Amniotic stem cell (primary cell): ENCODE measurements around the gene TMEM11.
"Not testable (repeated sequence)": the region's sequence is repeated elsewhere in the genome, so short reads cannot be mapped to it uniquely, and the experiment has no call there.

ENCODE experiments used
- DNase-seq: peaks from one replicate; lab custom pipeline; 2025; lab: John Stamatoyannopoulos, UW

Gene TMEM11

GRCh38 chr17:21242026-21242697 lies 28.2 kb upstream of the TMEM11 start:
- DNase-seq, result no peak

DNA sequence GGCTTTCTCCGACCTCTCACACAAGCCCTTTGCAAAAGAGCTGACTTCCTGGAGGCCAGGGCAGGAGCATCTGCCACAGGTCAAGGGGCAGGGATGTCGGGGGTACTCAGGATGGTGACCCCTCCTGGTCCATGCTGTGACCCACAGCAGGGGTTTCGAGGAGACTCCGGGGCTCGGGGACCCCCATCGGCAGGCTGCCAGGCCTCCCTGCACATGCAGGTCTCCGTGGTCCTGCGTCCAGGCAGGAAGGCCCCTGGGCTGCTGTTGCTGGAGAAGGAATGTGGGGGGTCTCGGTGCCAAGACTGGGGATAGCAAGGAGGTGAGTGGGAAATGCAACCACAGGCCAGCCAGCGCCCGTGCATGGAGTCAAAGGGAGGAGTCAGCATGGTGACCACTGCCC lies 27.6 kb upstream of the TMEM11 start:
- DNase-seq, result no peak

- DNase-seq, result no peak
These were observed 26.6 kb upstream of the TMEM11 start for GRCh38 chr17:21240369-21241055.

DNA sequence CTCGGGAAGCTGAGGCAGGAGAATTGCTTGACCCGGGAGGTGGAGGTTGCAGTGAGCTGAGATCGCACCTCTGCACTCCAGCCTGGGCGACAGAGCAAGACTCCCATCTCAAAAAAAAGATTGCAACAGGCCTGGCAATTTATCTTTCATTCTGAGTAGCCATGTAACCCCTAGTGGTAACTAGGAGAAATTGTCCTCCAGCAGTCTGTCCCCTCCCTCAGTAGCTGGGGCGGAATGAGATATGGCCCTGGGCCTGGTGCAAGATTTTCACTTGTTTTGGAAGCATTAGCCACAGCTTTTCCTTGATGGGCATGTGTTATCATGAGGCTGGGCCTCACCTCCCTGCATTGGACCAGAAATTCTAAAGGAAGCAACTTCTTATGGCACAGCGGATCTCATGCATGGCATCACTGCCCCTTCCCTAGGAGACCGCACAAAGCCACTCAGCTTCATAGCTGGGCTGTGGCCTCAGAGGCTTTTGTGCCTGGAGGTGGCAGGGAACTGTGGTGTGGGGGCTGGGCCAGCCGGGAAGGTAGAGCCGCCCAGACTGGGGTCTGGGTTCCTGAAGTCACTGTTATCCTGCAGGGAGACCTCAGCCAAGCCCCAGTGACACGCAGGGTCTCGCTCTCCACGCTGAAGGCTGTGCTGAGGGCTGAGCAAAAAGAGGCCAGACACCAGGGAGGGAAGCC lies 25.9 kb upstream of the TMEM11 start:
- DNase-seq, result no peak

DNA sequence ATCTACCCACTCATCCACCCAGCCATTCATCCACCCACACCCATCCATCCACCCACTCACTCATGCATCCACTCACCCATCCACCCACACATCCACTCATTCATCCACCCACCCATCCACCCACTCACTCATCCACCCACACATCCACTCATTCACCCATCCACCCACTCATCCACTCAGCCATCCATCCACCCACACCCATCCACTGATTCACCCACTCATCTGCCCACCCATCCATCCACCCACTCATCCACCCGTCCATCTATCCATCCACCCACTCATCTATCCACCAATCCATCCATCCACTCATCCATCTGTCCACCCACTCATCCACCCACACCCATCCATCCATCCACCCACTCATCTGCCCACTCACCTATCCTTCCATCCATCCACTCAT lies 22.0 kb upstream of the TMEM11 start:
- no peak for DNase-seq

- DNase-seq, result no peak
These were observed 19.8 kb upstream of the TMEM11 start for GRCh38 chr17:21233581-21234347.

DNA sequence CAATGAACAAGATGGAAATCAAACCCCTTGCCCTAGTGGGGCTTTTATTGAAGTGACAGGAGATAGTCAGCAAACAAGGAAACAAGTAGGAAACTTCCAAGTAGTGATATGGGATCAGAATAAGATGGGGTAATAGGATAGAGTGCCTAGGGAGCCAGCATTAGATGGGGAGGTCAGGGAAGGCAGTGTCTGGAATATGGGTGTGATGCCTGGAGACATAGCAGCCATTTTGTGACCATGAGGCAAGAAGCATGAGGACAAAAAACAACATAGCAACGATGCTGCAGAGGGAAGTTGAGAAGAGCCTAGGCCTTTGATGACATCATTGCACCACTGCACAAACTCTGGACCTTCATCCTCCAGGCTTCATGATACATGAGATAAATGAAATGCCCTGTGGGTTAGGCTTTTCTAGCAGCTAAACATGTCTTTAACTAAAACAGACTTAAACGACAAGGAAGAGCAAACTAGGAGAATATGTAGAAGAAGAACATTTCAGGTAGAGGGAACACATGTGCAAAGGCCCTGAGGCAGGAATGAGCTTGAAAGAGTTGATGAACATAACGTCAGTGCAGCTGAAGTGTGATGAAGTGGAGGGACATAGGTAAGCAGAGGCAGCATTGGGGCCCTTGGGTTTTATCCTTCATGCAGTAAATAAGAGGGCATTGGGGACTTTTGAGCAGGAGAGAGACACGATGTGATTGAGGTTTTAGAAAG lies 18.2 kb upstream of the TMEM11 start:
- no peak for DNase-seq

- no peak for DNase-seq
These were observed 17.6 kb upstream of the TMEM11 start for GRCh38 chr17:21231533-21231932.

- DNase-seq, result no peak
These were observed 14.9 kb upstream of the TMEM11 start for GRCh38 chr17:21228845-21229244.

GRCh38 chr17:21228111-21228510 lies 14.2 kb upstream of the TMEM11 start:
- no peak for DNase-seq

- not testable (repeated sequence) for DNase-seq
These were observed 13.3 kb upstream of the TMEM11 start for GRCh38 chr17:21227277-21227676.

- no peak for DNase-seq
These were observed 9.1 kb upstream of the TMEM11 start for GRCh38 chr17:21223086-21223485.

GRCh38 chr17:21218831-21219380 lies 4.9 kb upstream of the TMEM11 start:
- DNase-seq, result no peak

DNA sequence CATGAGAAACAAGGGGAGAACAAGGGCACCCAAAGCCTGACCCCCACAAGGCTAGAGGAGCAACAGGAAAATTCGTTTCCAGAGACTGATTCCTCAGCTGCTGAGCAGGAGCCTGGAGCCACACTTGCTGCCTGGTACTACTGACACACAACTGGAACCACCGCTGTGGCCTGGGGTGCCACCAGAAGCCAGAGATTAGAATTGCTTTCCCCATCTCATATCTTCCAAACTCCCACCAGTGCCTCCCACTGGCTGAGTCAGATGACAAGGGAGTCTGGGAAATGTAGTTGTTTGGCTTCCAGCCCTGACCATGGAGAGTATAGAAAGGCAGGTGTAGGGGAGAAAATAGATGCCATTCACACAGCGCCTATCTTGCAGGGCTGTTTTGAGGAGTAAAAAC lies 4.1 kb upstream of the TMEM11 start:
- no peak for DNase-seq

DNA sequence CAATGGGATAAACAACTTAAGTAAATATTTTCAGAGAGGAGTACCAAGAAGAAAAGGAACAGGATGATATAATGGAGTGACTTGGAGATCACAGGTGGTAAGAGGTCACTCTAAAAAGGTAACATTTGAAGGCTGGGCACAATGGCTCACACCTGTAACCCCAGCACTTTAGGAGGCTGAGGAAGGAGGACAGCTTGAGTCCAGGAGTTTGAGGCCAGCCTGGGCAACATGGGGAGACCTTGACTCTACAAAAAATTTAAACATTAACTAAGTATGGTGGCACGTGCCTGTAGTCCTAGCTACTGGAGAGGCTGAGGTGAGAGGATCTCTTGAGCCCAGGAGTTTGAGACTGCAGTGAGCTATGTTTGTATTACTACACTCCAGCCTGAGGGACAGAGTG lies 3.4 kb upstream of the TMEM11 start:
- DNase-seq, result no peak

- no peak for DNase-seq
These were observed 2.0 kb upstream of the TMEM11 start for GRCh38 chr17:21215935-21216334.

DNA sequence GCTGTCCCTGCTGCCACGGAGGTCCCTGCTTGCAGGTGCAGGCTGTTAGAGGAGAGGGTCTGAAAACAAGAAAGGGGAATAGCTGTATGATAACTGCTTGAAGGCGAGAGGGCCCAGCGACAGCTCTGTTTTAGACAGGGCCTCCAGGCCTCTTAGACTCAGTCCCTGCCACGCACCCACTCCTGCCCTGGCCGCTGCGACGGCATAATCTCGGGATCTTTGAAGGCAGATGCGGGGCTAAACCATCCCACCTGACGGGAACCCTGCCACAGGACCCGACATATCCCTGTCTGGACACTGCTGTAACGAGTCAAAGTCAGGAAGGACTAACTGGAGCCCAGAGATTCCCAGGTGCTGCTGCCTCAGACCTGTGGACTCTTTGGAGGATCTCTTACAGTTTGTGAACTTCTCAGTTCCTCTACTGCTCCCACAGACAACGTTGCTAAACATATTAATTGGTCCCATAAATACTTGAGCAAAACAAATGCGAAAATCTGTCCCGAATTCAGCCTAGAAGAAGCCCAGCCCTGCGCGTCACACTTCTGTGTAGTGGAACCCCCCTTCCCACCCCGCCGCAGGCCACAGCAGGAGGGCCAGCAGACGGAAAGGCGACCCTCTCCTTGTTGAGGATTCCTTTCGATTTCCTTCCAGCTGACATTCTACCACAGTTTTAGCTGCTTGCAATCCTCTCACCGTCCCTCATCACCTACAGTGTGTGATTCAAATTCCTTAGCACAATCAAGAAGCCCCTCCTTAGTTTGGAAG lies 998 bp upstream of the TMEM11 start:
- DNase-seq, result no peak

GRCh38 chr17:21213638-21214014 lies 335 bp downstream of the TMEM11 start:
- no peak for DNase-seq

DNA sequence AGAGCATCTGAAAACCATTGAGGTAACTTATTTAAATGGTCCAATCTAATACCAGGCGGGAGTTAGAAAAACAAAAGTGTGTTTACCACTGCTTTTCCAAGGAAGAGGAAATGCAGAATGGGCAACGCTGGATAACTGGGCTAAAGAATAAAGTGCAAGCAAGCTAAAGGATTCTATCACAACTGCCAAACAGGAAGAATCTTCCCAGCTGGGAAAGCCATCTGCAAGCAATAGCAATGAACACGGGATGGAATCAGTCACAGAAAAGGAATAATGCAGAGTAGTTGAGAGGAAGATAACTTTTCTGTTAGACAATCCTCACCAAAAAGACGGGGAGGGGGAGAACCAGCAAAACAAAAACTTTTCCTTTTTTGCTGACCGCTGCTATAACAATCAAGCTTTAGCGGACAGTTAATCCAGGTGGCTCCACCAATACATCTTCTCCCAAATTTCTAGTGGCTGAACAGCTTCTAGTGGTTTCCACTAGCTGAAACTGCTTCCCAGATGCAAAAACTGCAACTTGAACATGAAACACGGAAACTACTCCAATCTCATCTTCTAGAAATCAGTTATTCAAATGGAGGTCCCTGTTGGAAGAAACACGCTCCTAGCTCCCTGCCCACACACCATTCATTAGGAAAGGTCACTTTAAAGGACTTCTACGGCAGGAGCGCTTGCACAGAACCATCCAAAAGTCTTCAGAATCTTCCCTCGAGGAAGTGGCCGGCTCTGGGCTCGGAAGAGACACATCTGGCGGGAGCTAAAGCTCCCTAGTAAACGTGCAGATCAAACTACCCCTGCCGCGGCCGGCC lies 929 bp downstream of the TMEM11 start:
- no peak for DNase-seq
